Right atrium auricular region (tissue), 2 donors: ENCODE results near the gene MN1. TPM values are rescaled to one million over a fixed set of nuclear protein-coding genes. Genes with fewer than 3 reads are reported as not detected.
A peak's percentile ranks its signal among the peaks of the same experiment; 100 is the strongest.

Source experiments
- DNase-seq: peaks from one replicate; pipeline ENCODE4 v3.0.0-alpha.2; 2019; ENCODE audit warnings: low spot score
- H3K27ac ChIP-seq, 2 donors: fragments of 200-600 bp; sonication (generic); 1 replicate in 1 of 2; 2 replicates in 1 of 2; pipeline ENCODE4 v1.5.1; 2016 to 2019
- H3K27me3 ChIP-seq, 2 donors: fragments of 200-600 bp; sonication (generic); one replicate each; pipeline versions ENCODE4 v1.5.1 to v1.6.0; 2017 to 2019
- H3K36me3 ChIP-seq: fragments of 200-600 bp; sonication (generic); one replicate; pipeline ENCODE4 v1.5.1; 2016
- H3K4me1 ChIP-seq, 2 donors: fragments of 200-600 bp; sonication (generic); one replicate each; pipeline versions ENCODE4 v1.5.1 to v1.6.0; 2017 to 2019
- H3K4me3 ChIP-seq, 2 donors: fragments of 200-600 bp; sonication (generic); 1 replicate in 1 of 2; 2 replicates in 1 of 2; pipeline ENCODE4 v1.5.1; 2017 to 2019; ENCODE audit warnings: mild to moderate bottlenecking in 1 of 2, moderate library complexity in 1 of 2
- H3K9me3 ChIP-seq, 2 donors: fragments of 200-600 bp; sonication (generic); one replicate each; pipeline ENCODE4 v1.5.1; 2019
- CTCF ChIP-seq, 2 donors: fragments of 200-600 bp; sonication (generic); IDR thresholded peaks; one replicate each; pipeline ENCODE4 v1.5.1; 2019; ENCODE audit warnings: antibody characterized with exemption in 2 of 2
- total RNA-seq, 2 donors: library from RNA; depleted of rRNA; stranded (reverse); fragments of >200 nt; gene quantifications; one replicate each; pipeline ENCODE4 v1.1.0, GENCODE V29; 2016

MN1 gene
- total RNA-seq, 2 donors from 2014 or later: 13.0 to 14.3 TPM

- no peak for TF ChIP-seq CTCF (IDR thresholded peaks at IDR 0.05)
- DNase-seq: peak; percentile 74
- Histone ChIP-seq H3K27me3 (no peaks in the 10 kb centered on the region), H3K27ac (peak overlapping the region; percentile 38 to 57), H3K4me1 (peaks cover 0 to 54% of the 10 kb centered on the region in 2 donors), H3K36me3 (no peaks in the 10 kb centered on the region), H3K9me3 (no peaks in the 10 kb centered on the region), H3K4me3 (no peak overlapping the region)
These were observed 48.8 kb downstream of the MN1 start for GRCh38 chr22:27752771-27753170.

- Histone ChIP-seq H3K4me3 (no peak overlapping the region), H3K27me3 (no peaks in the 10 kb centered on the region), H3K4me1 (peaks cover 0 to 54% of the 10 kb centered on the region in 2 donors), H3K36me3 (no peaks in the 10 kb centered on the region), H3K27ac (peak overlapping the region; percentile 38 to 57), H3K9me3 (no peaks in the 10 kb centered on the region)
- DNase-seq: no peak
- TF ChIP-seq CTCF (IDR thresholded peaks at IDR 0.05): no peak
These were observed 49.4 kb downstream of the MN1 start for GRCh38 chr22:27752141-27752540.

- peak overlapping the region; percentile 57 to 73 for H3K27ac ChIP-seq
- H3K4me3 ChIP-seq: no peak overlapping the region
- no peaks in the 10 kb centered on the region for H3K9me3 ChIP-seq
- no peak for DNase-seq
- no peaks in the 10 kb centered on the region for H3K27me3 ChIP-seq
- peaks cover 0 to 54% of the 10 kb centered on the region in 2 donors for H3K4me1 ChIP-seq
- H3K36me3 ChIP-seq: no peaks in the 10 kb centered on the region
- TF ChIP-seq CTCF (IDR thresholded peaks at IDR 0.05): no peak
These were observed 50.1 kb downstream of the MN1 start for GRCh38 chr22:27751277-27752070.

GRCh38 chr22:27750584-27751265 is 50.8 kb downstream of the MN1 start:
- Histone ChIP-seq H3K9me3 (no peaks in the 10 kb centered on the region), H3K4me3 (no peak overlapping the region), H3K4me1 (peaks cover 0 to 54% of the 10 kb centered on the region in 2 donors), H3K27me3 (no peaks in the 10 kb centered on the region), H3K36me3 (no peaks in the 10 kb centered on the region), H3K27ac (peak overlapping the region; percentile 40 to 73)
- DNase-seq: no peak
- no peak for TF ChIP-seq CTCF (IDR thresholded peaks at IDR 0.05)

- Histone ChIP-seq H3K4me1 (peaks cover 0 to 49% of the 10 kb centered on the region in 2 donors), H3K27me3 (no peaks in the 10 kb centered on the region)
These were observed 51.8 kb downstream of the MN1 start for GRCh38 chr22:27749597-27750225.

More at GRCh38 chr22:27749597-27750225, 51.8 kb downstream of the MN1 start:
- H3K27ac ChIP-seq: peak overlapping the region; percentile 57 to 73
- H3K9me3 ChIP-seq: no peaks in the 10 kb centered on the region
- H3K4me3 ChIP-seq: no peak overlapping the region
- no peak for TF ChIP-seq CTCF (IDR thresholded peaks at IDR 0.05)
- no peak for DNase-seq
- no peaks in the 10 kb centered on the region for H3K36me3 ChIP-seq
